Vagina (tissue), 2 donors: Measurements from ENCODE around the gene ZNF263. TPM values are rescaled to one million over a fixed set of nuclear protein-coding genes. Genes with fewer than 3 reads are reported as not detected.

ENCODE experiments used
- DNase-seq, 2 donors: peaks; one replicate each; pipeline ENCODE4 v3.0.0-alpha.2; 2017; ENCODE audit errors: extremely low spot score in 2 of 2
- H3K27ac ChIP-seq: fragments of 200-600 bp; sonication (generic); one replicate; pipeline ENCODE4 v1.5.1; 2019
- H3K27me3 ChIP-seq: fragments of 200-600 bp; sonication (generic); one replicate; pipeline ENCODE4 v1.5.1; 2019
- H3K36me3 ChIP-seq, 2 donors: fragments of 200-600 bp; sonication (generic); one replicate each; pipeline ENCODE4 v1.5.1; 2017 to 2019
- H3K4me1 ChIP-seq: fragments of 200-600 bp; sonication (generic); one replicate; pipeline ENCODE4 v1.5.1; 2019
- H3K4me3 ChIP-seq, 2 donors: fragments of 200-600 bp; sonication (generic); 1 replicate in 1 of 2; 2 replicates in 1 of 2; pipeline ENCODE4 v1.5.1; 2016 to 2019
- H3K9me3 ChIP-seq: fragments of 200-600 bp; sonication (generic); one replicate; pipeline ENCODE4 v1.5.1; 2019
- POLR2A ChIP-seq, 2 donors: fragments of 450-650 bp; IDR thresholded peaks; one replicate each; pipeline ENCODE4 v1.6.1; 2017; ENCODE audit warnings: antibody characterized with exemption in 2 of 2, mild to moderate bottlenecking in 2 of 2, moderate library complexity in 2 of 2
- POLR2AphosphoS5 ChIP-seq, 2 donors: sonication (generic); formaldehyde crosslinking; IDR thresholded peaks; one replicate each; pipeline ENCODE4 v1.9.0; 2017; ENCODE audit warnings: antibody characterized with exemption in 2 of 2, mild to moderate bottlenecking in 2 of 2, low read depth in 1 of 2; ENCODE audit not compliant: insufficient read depth in 1 of 2
- intact Hi-C: fragments of 100-400 bp; cut with DNase I; formaldehyde crosslinking; loops from one replicate; pipeline ENCODE4 v1.15.1; 2023
- total RNA-seq: library from RNA; depleted of rRNA; stranded (reverse); fragments of >200 nt; gene quantifications from one replicate; pipeline ENCODE4 v1.2.3, GENCODE V29; 2016
- TF ChIP-seq, protein P1 (sequence below), 3 experiments: fragments of 450-650 bp in 2 of 3; fragments of 200-600 bp in 1 of 3; sonication (generic) in 1 of 3; IDR thresholded peaks; one replicate each; pipeline ENCODE4 v1.5.1; 2017 to 2019; ENCODE audit warnings: antibody characterized with exemption in 3 of 3, mild to moderate bottlenecking in 2 of 3, moderate library complexity in 2 of 3

ZNF263 gene
- total RNA-seq, 1 donor from 2014 or later = 29.7 TPM

- H3K36me3 ChIP-seq = no peaks in the 10 kb centered on the region
- TF ChIP-seq POLR2AphosphoS5 (IDR thresholded peaks at IDR 0.05; ENCODE audit: insufficient read depth in 1 of 2, low read depth in 1 of 2) = no peak
- TF ChIP-seq, protein P1, sequence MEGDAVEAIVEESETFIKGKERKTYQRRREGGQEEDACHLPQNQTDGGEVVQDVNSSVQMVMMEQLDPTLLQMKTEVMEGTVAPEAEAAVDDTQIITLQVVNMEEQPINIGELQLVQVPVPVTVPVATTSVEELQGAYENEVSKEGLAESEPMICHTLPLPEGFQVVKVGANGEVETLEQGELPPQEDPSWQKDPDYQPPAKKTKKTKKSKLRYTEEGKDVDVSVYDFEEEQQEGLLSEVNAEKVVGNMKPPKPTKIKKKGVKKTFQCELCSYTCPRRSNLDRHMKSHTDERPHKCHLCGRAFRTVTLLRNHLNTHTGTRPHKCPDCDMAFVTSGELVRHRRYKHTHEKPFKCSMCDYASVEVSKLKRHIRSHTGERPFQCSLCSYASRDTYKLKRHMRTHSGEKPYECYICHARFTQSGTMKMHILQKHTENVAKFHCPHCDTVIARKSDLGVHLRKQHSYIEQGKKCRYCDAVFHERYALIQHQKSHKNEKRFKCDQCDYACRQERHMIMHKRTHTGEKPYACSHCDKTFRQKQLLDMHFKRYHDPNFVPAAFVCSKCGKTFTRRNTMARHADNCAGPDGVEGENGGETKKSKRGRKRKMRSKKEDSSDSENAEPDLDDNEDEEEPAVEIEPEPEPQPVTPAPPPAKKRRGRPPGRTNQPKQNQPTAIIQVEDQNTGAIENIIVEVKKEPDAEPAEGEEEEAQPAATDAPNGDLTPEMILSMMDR (IDR thresholded peaks at IDR 0.05) = no peak
- no peak for TF ChIP-seq POLR2A (IDR thresholded peaks at IDR 0.05)
- no peaks in the 10 kb centered on the region for H3K27me3 ChIP-seq
- no peaks in the 10 kb centered on the region for H3K9me3 ChIP-seq
- no peak overlapping the region for H3K27ac ChIP-seq
- DNase-seq = no peak
- no peaks in the 10 kb centered on the region for H3K4me1 ChIP-seq
- no peak overlapping the region for H3K4me3 ChIP-seq
- intact Hi-C loops = loop anchor here (10.0 kb wide), 1 partner anchor 220 kb away; the partner anchor contains the start of gene C16orf90
Measured at GRCh38 chr16:3274490-3274889, 8.8 kb upstream of the ZNF263 start.

GRCh38 chr16:3274947-3275346 lies 8.3 kb upstream of the ZNF263 start:
- Histone ChIP-seq H3K9me3 (no peaks in the 10 kb centered on the region), H3K4me1 (no peaks in the 10 kb centered on the region), H3K36me3 (no peaks in the 10 kb centered on the region), H3K27me3 (no peaks in the 10 kb centered on the region), H3K4me3 (no peak overlapping the region), H3K27ac (no peak overlapping the region)
- intact Hi-C loops = loop anchor here (10.0 kb wide), 1 partner anchor 220 kb away; the partner anchor contains the start of gene C16orf90
- DNase-seq = no peak
- TF ChIP-seq, protein P1 (IDR thresholded peaks at IDR 0.05) = no peak
- TF ChIP-seq POLR2AphosphoS5 (IDR thresholded peaks at IDR 0.05; ENCODE audit: insufficient read depth in 1 of 2, low read depth in 1 of 2) (no peak), POLR2A (IDR thresholded peaks at IDR 0.05) (no peak)

DNA sequence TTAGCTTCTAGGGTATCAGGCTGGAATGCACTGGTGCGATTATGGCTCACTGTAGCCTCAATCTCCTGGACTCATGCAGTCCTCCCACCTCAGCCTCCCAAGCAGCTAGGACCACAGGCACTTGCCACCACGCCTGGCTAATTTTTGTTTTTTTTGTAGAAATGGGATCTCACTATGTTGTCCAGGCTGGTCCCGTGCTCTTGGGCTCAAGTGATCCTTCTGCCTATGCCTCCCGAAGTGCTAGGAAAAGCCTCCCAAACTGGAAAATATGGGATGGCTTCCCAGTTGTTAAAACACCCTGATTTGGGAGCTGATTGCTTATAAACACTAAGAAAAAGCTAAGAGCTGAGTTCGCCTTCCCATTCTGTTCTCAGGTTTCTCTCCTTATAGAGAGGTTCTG lies 6.6 kb upstream of the ZNF263 start:
- Histone ChIP-seq H3K4me1 (no peaks in the 10 kb centered on the region), H3K27ac (no peak overlapping the region), H3K4me3 (no peak overlapping the region), H3K36me3 (no peaks in the 10 kb centered on the region), H3K9me3 (no peaks in the 10 kb centered on the region), H3K27me3 (no peaks in the 10 kb centered on the region)
- no peak for DNase-seq
- intact Hi-C loops = loop anchor here (10.0 kb wide), 1 partner anchor 218 kb away; the partner anchor contains the start of gene C16orf90
- TF ChIP-seq, protein P1 (IDR thresholded peaks at IDR 0.05) = no peak
- TF ChIP-seq POLR2A (IDR thresholded peaks at IDR 0.05) = no peak
- no peak for TF ChIP-seq POLR2AphosphoS5 (IDR thresholded peaks at IDR 0.05; ENCODE audit: insufficient read depth in 1 of 2, low read depth in 1 of 2)

GRCh38 chr16:3281222-3281820 lies 2.0 kb upstream of the ZNF263 start:
- Histone ChIP-seq H3K27me3 (no peaks in the 10 kb centered on the region), H3K4me3 (no peak overlapping the region), H3K27ac (no peak overlapping the region), H3K36me3 (peaks cover 0 to 18% of the 10 kb centered on the region in 2 donors), H3K9me3 (no peaks in the 10 kb centered on the region), H3K4me1 (peaks cover 29% of the 10 kb centered on the region)
- intact Hi-C loops = no loop called here
- no peak for TF ChIP-seq POLR2AphosphoS5 (IDR thresholded peaks at IDR 0.05; ENCODE audit: insufficient read depth in 1 of 2, low read depth in 1 of 2)
- TF ChIP-seq, protein P1 (IDR thresholded peaks at IDR 0.05) = no peak
- TF ChIP-seq POLR2A (IDR thresholded peaks at IDR 0.05) = no peak
- no peak for DNase-seq

- H3K27ac ChIP-seq = peak overlapping the region; percentile 97
- intact Hi-C loops = loop anchor here (2.0 kb wide), 1 partner anchor 17 kb away; no protein-coding TSS in a partner anchor
- no peaks in the 10 kb centered on the region for H3K27me3 ChIP-seq
- H3K4me3 ChIP-seq = peak overlapping the region; percentile 87 to 91
- no peaks in the 10 kb centered on the region for H3K9me3 ChIP-seq
- TF ChIP-seq POLR2AphosphoS5 (IDR thresholded peaks at IDR 0.05; ENCODE audit: insufficient read depth in 1 of 2, low read depth in 1 of 2) (no peak), POLR2A (IDR thresholded peaks at IDR 0.05) (no peak)
- TF ChIP-seq, protein P1 (IDR thresholded peaks at IDR 0.05) = no peak
- DNase-seq = no peak
- peaks cover 29% of the 10 kb centered on the region for H3K4me1 ChIP-seq
- H3K36me3 ChIP-seq = peaks cover 0 to 27% of the 10 kb centered on the region in 2 donors
Measured at GRCh38 chr16:3282103-3282729, 1.1 kb upstream of the ZNF263 start.
